NCI-H146 treated with DMSO at 0.1 percent for 48 hours (cell line): Measurements from ENCODE around the gene C17orf100.
"Not testable (repeated sequence)": the region's sequence is repeated elsewhere in the genome, so short reads cannot be mapped to it uniquely, and the experiment has no call there.

Experiments used
- DNase-seq: peaks from one replicate; lab custom pipeline; 2025; ENCODE audit not compliant: unreplicated experiment; lab: John Stamatoyannopoulos, UW

Gene C17orf100

DNA sequence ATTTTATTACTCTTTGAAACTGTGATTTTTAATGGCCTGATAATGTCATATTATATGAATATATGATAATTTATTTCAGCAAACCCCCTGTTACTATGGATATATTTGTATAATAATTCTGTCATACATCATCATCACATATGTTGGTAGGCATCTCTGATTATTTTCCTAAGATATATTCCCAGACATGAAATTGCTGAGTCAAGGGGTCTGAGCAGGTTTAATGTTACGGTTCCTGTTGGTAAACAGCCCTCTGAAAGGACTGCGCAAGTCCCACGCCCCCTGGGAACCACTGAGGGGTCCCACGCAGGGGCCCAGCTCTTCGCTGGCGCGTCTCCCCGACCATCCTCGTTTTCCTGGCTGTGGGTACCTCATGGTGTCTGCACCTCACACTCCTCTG lies 37.4 kb downstream of the C17orf100 start:
- no peak for DNase-seq

- DNase-seq: no peak
These were observed 39.1 kb downstream of the C17orf100 start for GRCh38 chr17:6690641-6691040.

DNA sequence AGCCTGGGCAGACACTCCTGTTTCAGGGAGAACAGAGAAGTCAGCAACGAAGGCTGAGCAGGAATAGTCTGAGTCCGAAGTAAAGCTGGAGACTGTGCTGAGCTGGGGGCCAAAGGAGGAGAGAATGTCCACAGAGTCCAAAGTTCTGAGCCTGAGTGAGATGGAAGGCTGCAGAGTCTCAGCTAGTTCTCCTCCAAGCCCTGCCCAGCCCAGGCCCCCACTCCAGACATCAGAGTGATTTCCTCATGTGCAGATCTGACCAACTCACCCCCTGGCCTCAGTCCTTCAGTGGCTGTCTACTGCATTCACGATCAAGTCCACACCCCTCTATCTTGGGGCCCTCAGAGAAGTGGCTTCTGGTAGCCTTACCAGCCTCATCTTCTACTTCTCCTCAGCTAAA lies 40.0 kb downstream of the C17orf100 start:
- DNase-seq: no peak

DNA sequence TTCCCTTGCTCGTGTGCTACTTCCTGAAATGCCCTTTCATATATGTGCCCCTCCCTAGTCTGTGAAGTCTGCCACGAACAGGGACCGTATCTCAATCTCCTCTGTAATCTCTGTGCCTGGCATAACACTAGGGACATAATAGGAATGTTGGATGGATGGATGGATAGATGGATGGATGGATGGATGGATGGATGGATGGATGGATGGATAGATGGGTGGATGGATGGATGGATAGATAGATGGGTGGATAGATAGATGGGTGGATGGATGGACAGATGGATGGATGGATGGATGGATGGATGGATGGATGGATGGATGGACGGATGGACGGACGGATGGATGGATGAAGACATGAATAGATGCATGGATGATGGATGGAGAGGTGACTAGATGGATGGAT lies 40.4 kb downstream of the C17orf100 start:
- DNase-seq: not testable (repeated sequence)

DNA sequence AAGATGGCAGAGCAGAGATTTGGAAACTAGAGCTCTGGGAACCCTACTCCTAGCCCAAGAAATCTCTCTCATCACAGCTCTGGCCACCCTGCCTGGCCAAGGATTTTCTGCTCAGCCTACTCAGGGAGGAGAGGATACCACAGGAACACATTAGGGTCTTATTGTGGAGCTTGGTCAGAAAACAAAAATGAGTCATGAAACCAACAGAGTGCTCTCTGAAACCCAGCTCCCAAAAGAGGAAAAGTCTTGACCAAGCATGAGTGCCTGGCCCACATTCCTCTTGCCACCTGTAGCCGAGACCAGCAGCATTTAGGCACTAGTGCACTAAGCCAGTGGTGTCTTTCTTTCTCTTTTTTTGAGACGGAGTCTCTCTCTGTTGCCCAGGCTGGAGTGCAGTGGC lies 43.5 kb downstream of the C17orf100 start:
- DNase-seq: no peak

DNA sequence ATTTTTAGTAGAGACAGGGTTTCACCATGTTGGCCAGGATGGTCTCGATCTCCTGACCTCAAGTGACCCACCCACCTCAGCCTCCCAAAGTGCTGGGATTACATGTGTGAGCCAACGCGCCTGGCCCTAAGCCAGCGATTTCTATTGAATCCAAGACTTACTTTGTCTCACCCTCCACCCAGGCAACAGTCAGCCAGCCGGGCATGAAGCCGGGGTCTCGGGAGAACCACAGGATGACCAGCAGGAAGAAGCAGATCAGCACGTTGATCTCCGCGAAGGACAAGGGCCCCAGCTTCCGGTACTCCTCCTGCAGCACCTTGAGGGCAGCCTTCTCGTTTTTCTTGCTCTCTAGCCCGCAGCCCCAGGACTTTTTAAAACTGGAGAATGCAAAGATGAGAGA lies 44.0 kb downstream of the C17orf100 start:
- DNase-seq: no peak

GRCh38 chr17:6696906-6697305 lies 45.3 kb downstream of the C17orf100 start:
- DNase-seq: no peak

GRCh38 chr17:6698004-6698403 lies 46.4 kb downstream of the C17orf100 start:
- DNase-seq: no peak

DNA sequence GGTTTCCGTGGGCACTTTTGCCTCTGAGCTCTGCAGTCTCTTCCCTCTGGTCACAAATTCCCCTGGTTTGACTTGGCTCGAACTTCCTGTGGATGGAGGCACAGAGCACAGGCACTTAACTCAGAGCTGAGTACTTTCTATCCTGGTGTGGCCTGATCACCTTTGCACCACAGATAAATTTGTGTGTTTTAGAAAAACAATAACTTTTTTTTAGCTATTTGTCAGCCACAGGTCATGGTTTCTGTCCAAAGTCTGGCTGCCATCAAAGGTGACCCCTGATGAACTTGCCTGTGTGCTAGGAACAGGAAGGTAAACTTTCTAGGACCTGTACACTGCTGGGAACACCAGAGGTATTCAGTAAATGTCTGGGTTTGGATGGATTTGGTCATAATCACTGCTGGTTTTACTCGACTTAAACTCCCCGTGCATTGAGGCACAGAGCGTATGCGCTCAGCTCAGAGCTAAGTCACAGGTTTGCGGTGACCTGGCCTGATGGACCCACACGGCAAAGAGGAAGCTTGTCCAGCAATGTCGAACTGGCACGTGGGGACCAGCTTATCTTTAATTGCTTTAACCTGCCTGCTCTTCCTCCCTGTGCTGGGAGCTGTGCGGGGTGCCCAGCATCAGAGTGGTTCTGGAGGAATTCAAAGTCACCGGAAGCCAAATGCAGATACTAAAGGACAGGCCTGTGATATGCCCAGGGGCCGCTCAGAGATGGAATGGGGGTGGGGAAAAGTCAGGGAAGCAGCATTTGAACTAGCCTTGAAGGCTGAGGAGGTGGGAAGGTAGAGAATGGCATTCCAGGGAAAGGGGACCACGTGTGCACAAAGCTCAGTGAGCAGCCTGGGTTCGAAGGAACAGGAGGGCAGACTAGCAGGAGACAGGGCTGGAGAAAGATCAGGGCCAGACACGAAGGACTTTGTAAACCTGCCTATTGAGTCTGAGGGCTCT lies 48.7 kb downstream of the C17orf100 start:
- no peak for DNase-seq

GRCh38 chr17:6700948-6701307 lies 49.4 kb downstream of the C17orf100 start:
- no peak for DNase-seq

- no peak for DNase-seq
These were observed 50.2 kb downstream of the C17orf100 start for GRCh38 chr17:6701719-6702118.

DNA sequence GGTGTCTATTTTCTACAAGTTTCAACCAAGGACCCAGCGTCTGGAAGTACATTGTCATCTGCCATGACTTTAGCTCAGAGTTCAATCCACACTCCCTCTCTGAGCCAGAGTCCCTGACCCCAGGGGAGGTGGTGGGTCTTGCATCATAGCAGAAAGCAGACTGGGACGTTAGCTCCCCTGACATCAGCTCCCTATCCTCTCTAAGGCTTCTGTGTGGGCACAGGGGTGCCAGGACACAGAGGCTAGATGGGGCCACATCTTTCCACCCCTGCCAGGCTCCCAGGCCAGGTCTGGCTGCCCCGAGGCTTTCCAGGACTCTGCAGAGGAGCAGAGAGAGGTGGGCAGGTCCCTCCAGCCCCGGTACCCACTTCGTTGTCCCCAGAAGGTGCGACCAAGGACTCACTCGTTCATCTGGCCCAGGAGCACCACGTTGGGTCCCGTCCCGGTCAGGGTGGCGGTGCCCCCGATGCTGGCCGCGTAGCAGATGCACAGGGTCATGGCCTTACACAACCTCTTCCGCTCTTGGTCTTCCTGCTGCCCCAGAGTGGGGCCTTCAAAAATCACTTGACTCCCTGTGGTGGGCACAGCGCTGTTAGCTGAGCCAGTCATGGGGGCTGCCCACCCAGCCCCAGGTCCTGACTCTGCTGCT lies 51.1 kb downstream of the C17orf100 start:
- DNase-seq: no peak
